ENCODE data around the gene EPHA5.

GRCh38 chr4:65472531-65472930, 197.8 kb downstream of the EPHA5 start:
- TF ChIP-seq CTCF (IDR thresholded peaks at IDR 0.05) (no peak), POLR2A (IDR thresholded peaks at IDR 0.05) (no peak)
